Stimulated activated CD4-positive, alpha-beta T cell treated with anti-CD3 and anti-CD28 coated beads, Interleukin-4, amount 100 ng/mL, for 24 hours (primary cell): ENCODE measurements around the gene CAMK1D.
"Not testable (repeated sequence)": the region's sequence is repeated elsewhere in the genome, so short reads cannot be mapped to it uniquely, and the experiment has no call there.

Experiments used
- DNase-seq: peaks from one replicate; pipeline ENCODE4 v3.0.0-alpha.2; 2020

CAMK1D gene

DNA sequence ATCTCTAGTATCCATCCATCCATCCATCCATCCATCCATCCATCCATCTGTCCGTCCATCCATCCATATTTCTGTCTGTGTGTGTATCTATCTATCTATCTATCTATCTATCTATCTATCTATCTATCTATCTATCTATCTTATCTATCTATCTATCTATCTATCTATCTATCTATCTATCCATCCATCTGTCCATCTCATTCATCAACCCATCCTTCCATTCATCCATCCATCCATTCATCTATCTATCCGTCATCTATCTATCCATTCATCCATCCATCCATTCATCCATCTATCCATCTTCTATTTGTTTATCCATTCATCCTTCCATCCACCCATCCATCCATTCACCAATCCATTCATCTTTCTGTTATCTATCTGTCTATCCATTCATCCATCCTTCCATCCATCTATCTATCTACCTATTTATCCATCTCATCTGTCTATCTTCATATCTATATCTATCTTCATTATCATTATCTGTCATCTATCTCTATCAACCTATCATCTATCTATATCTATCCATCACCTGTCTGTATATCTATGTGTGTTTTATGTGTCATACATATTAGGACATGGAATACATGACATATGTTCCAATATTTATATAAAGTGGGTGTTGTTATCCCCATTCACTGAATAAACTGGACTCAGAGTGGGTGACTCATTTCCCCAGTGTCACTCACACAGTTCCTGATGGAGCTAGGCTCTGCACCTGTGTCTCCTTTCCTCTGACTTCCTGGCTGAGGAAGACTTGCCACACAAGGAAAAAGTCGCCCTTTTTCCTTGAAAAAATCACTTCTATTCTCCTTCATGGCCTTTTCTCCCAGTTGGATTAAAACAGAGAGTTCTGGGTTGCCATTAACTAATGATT lies 452.1 kb downstream of the CAMK1D start:
- DNase-seq = no peak

DNA sequence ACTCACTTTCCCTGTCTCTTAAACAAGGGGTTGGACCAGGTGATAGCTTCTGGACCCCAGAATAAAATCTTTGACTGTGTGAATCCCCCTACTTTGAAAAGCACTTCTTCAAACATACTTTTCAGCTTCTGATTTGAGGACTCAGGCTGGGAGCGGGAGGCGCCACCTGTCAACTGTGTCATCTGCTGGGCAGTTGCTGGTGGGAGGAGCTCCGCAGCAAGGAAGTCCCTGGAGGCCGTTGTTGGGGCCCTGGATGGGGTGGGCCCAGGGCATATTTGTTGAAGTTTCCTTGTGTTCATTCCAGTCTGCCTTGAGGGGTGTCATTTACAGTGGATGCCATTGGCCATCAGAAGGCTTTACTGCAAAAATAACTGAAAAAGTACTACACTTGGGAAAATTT lies 454.4 kb downstream of the CAMK1D start:
- DNase-seq = no peak

DNA sequence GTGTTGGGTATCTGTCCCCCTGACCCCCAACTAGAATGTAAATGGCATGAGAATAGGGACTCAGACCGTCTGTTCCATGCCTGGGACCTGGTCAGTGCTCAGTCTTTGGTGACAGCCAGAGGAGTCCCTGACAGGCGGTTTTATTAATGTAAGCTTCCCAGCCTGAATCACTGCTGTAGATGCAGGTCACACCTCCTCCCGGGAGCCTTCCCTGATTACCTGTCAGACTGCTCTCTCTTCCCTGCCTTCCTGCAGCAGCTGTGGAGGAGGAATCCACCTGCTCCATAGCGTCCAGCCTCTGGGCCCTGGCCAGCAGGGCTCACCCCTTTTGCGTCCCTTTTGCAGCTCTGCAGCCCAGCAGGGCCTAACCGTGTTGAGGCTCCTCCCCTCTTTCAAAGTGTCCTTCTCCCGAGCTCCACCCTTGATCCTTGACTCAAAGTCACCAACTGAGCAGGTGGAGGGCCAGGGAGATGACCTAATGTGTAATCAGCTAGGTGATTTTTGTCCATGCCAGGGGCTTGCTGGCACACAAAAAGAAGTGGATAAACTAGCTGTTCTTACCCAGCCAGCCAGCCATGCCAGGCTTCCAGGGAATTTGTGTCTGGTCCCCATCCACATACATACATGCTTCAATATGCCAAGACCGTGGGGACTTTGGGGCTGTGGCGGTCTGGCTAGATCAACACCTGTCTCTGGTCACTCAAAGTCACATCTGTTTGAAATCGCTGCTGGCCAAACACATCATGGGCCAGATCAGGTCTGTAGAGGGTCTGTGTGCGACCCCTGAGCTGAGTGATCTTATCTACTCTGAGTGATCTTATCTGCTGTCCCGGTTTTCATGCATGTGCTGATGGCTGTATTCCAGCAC lies 457.1 kb downstream of the CAMK1D start:
- no peak for DNase-seq

DNA sequence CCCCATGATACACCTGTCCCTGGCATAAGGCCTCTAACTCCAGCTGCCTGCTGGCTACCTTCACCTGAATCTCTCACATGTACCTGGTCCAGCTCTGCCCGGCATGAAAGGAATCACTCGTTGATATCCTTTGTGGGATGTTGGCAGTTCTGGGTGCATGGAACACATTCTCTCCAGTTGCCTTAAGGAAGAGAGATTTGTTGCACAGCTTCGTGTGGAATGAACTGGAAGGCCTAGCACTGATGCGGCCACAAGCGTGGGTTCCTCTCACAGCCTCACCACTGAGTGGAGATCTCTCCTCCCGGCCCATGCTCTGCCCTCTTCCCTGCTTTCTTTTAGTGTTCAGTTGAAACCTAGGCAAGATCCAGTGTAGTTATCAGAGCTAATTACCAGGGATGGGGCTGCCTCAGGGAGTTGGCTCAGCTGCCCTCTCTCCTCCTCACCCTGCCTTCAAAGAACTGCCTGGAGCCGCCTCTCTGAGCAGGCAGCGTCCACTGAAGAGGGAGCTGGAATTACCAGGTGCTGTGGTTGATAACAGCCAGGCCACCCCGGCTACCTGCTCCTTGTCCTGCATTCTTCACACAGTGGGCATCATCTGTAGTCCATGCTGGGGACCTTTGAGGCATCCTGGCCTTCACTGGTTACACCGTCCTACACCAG lies 457.9 kb downstream of the CAMK1D start:
- DNase-seq = no peak

DNA sequence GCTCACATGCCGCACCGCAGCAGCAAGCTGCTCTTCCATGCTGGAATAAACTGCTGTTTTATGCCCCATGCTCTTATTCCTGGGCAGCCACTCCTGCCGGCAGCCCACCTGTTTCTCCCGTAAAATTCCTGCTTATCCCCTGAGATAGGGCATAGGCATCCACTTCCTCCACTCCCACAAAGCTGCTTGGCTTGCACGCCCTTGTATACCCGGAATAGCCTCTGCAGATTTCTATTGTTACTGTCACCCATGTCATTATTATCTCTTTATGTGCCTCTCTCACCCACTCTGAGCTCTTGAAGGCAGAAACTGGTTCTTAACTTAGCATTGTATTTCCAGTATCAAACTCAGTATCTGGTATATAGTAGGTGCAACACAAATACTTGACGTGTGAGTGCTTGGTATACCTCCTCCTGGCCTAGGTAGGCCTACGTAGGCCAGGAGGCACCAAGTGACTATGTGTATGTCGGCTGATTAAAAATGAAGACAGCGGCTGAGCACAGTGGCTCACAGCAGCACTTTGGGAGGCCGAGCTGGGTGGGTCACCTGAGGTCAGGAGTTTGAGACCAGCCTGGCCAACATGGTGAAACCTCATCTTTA lies 458.8 kb downstream of the CAMK1D start:
- DNase-seq = no peak

DNA sequence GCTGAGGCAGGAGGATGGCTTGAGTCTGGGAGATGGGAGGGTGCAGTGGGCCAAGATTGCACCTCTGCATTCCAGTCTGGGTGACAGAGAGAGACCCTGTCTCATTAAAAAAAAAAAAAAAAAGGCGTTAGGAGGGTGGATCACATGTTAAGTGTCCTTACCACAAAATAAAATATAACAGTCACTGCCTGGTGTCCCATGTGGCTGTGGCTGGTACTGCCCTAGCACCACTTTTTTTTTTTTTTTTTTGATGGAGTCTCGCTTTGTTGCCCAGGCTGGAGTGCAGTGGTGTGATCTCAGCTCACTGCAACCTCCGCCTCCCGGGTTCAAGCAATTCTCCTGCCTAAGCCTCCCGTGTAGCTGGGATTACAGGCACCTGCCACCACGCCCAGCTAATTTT lies 460.7 kb downstream of the CAMK1D start:
- not testable (repeated sequence) for DNase-seq

DNA sequence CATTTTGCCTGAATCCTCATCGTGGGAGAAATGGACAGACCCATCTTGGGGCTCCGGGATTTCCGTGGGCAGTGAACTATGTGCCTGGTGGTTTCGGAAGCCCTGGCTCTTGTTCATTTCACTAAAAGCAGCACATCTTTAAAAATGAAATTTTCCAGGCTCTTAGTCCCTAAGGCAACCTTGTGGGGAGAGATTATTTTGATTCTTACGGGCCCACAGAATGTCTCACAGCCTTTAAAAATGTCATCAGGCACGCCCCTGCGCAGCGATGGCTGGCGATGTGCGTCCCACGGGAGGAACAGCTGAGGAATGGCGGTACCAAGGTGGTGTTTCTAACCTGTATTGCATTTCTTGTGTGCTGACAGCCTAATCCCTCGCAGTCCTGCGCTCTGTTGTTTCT lies 462.5 kb downstream of the CAMK1D start:
- no peak for DNase-seq

DNA sequence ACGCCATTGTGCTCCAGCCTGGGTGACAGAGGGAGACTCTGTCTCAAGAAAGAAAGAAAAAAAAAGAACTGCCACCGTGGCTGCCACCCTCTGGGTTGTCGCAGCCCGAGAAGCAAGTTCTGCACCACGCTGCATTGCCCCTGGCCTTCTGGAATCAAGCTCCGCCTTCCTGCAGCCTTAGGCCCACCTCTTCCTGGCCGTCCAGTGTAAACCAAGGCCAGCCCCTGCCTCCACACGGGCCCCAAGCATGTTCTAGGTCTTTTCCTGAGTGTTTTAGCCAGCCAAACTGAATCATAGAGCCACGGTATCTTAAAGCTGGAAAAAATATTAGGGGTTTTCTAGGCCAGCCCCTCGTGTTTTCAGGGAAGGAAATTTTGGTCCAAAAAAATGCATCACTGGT lies 463.2 kb downstream of the CAMK1D start:
- DNase-seq = no peak

DNA sequence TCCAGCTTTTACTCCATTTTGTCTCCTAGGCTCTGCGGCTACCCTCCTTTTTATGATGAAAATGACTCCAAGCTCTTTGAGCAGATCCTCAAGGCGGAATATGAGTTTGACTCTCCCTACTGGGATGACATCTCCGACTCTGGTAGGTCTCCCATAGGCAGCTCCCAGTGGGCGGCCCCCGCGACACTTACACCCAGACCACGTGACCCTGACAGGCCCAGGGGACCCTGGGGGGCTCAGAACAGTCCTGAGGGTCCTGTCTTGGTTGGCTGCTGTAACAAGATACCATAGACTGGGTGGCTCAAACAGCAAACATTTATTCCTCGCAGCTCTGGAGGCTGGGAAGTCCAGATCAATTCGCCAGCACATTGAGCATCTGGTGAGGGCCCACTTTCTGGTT lies 464.8 kb downstream of the CAMK1D start:
- DNase-seq = no peak

DNA sequence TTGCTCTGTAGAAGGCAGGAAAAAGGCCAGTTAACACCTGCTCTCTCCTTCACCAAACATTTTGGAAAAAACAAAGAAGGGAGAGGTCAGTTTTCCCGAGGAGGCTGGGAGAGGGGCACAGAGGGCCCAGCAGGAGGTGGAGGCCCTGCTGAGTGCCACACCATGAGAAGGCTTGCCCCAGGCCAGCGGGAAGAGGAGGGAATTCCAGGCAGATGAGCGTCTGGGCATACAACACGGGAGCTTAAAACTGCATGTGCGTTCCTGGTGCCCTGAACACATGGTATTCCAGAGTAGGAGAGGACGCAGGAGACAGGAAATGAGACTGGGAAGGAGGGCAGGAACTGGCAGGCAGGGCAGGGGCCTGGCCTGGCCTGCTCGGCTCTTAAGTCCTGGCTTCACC lies 469.7 kb downstream of the CAMK1D start:
- DNase-seq = no peak

DNA sequence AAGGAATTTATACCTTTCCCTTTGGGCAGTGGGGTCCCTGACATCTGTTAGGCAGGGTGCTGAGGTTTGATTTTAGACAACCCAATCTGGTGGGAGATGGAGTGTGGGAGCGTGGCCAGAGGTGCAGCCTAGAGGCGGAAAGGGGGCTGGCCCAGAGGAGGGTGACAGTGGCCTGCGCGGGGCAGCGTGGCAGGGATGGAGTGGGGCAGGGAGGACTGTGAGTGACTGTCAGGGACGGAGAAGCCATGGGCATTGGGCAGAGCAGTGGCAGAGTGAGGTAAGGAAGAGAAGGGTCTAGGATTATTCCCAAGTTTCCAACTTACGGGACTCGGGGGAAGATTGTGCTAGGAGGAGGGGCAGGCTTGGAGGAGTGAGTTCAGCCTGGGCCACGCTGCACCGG lies 470.3 kb downstream of the CAMK1D start:
- DNase-seq = no peak

DNA sequence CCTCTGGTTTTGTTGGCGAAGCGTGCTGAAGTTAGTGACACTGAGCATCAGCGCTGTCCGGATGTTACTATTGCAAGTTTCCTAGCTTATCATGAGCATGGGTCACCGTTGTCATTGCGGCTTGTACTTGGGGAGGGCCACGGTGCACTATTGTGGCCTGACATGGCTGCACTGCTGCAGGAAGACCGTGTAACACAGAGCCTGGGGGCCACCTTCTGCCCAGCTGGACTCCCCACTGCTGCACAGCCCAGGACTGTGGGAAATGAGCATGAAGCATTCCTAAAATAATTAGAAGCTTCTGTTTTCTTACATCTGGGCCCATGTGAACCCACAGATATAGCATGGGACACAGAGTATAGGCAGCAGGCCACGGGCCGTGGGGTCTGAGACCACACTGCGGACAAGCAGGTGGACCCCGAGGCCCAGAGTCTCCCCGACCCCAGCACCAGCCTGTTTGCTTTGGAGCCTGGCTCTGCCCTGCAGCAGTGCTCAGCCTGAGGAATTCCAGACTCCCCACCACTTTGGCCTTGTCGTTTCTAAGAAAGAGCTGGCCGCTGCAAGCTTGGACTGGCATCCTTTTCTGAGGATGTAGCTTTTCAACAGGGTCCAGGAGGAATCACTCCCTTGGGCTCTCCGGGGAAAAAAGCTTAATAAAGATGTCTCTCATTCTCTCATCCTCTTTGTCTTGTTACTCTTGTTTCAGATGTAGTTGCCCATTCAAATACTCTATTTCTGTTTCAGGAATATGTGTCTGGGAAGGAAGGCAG lies 473.0 kb downstream of the CAMK1D start:
- DNase-seq = no peak

DNA sequence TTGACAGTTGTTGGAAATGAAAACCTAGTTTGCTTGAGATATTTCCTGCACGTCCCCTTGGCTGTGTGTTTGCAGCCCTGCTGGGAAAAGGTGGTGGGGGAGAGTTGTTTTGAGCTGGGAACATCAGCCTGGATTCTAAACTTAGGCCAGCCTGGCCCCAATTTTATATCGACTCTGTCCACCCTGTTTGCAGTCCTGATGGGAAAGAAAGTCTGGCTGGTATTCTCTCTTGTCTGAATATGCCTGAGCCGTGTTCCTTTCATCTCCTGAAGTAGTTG lies 473.5 kb downstream of the CAMK1D start:
- no peak for DNase-seq

DNA sequence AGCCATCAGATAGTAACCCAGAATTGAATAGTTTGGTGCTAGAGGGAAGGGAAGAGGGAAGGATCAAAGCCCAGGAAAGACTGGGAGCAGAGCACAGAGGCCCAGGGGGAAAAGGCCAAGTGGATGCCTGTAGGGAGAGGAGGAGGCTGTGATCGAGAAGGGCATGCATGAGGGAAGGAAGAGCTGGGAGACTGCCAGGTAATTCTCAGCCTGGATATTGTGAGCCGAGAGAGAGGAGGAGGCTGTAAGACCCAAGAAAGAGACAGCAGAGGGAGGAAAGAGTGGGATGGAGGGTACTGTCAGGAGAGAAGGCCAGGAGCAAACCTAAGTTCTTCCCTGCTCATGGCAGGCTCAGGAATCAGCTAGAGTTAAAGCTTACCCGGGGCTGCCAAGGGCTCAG lies 474.0 kb downstream of the CAMK1D start:
- no peak for DNase-seq

DNA sequence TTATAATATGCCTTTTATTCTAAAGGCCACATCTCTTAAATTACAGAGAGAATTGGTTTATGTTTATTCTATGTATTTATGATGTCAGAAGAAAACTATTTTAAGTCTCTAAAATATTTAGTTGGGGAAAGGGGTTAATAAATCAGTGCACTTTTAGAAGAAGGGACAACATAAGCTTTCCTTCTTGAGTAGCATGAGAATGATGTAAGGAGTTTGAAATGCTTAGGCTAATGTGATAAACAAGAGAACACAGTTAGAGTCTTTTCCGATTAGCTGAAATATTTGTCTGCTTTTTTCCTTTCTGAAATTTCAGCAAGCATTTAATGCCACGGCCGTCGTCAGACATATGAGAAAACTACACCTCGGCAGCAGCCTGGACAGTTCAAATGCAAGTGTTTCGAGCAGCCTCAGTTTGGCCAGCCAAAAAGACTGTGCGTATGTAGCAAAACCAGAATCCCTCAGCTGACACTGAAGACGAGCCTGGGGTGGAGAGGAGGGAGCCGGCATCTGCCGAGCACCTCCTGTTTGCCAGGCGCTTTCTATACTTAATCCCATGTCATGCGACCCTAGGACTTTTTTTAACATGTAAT lies 476.0 kb downstream of the CAMK1D start:
- no peak for DNase-seq

DNA sequence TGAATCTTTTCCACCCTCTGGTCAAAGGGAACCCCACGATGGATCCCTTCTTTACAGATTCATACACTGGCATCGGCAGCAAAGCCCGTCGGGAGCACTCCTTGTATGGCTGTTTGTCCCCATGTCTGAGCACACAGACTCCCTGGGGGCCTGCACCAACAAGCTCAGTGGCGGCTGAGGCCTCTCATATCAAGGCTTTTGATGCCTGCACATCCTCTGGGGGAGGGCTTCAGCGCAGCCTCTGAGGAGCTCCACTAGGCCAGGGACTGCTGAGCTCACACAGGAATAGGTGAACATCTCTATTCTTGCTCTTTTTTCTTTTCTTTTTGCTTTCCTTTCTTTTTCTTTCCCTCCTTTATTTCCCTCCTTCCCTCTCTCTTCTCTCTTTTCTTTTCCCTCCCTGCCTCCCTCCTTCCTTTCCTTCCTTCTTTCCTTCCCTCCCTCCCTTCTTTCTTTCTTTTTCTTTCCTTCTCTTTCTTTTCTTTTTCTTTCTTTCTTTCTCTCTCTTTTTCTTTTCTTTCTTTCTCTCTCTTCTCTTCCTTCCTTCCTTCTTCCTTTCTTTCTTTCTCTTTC lies 477.5 kb downstream of the CAMK1D start:
- DNase-seq = no peak

DNA sequence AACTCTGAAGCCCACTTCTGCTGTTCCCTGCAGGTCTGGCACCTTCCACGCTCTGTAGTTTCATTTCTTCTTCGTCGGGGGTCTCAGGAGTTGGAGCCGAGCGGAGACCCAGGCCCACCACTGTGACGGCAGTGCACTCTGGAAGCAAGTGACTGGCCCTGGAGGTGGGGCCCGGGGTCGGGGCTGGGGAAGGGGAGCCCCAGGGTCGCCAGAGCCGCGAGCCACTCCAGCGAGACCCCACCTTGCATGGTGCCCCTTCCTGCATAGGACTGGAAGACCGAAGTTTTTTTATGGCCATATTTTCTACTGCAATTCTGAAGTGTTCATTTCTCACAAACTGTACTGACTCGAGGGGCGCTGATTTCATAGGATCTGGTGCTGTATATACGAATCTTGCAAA lies 479.4 kb downstream of the CAMK1D start:
- DNase-seq = no peak

DNA sequence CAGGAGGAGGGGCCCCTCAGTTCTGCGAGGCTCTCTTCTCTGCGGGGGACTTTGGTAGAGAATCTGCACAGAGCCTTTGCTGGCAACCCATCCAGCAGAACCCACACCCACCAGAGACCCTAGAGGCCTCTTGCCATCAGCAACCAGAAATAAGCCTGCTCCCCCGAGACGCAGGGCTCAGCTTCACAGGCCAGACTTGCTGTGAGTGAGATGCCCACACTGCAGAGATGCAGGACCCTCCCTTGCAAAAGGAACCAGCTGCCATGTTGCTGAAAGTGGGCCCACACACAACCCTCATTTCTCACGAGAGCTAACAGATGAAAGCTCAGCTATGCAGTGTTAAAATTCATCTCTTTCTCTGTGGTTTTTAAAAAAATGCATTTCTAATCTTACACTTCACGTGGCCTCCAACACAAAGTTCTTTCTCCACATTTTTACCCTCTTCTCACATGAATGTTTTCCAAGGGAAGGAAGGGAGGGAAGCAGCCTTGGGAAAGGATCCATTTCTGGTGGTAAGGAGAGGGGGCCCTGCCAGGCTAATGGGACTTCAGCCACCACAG lies 480.6 kb downstream of the CAMK1D start:
- no peak for DNase-seq

DNA sequence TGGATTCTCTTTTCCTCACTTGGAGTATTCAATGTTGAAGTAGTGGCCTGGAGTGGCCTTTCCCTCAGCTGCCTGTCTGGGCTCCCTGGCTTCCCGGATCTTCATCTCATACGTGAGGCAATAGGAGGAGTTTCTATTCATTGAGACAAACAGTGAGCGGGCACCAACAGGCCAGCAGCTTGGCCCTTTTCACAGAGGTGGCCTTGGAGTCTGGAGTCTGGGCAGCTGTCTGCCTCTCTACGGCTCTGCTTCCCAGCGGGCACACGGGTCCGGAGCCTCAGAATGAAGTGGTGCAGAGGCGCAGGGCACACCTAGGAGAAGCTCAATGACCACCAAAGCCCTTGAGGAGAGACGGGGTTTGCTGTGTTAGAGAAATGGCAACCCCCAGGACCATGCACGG lies 482.7 kb downstream of the CAMK1D start:
- DNase-seq = no peak

DNA sequence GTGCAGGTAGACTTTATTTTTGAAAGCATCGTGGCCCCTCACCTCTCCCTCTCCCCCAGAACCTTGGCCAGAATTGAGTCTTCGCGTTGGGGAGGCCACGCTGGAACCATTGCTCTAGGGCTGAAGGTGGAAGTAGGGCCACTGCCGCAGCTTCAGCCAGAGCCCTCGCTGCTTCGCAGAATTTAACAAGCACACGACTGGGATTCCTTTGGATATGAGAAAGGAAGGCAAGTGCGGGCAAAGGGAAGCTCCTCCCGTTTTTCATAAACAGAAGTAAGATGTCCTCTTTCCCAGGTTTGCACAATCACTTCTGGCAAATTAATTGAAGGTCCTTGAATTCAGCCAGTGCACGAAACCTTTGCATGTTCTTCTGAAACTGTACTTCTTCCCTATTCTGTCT lies 484.1 kb downstream of the CAMK1D start:
- DNase-seq = no peak

DNA sequence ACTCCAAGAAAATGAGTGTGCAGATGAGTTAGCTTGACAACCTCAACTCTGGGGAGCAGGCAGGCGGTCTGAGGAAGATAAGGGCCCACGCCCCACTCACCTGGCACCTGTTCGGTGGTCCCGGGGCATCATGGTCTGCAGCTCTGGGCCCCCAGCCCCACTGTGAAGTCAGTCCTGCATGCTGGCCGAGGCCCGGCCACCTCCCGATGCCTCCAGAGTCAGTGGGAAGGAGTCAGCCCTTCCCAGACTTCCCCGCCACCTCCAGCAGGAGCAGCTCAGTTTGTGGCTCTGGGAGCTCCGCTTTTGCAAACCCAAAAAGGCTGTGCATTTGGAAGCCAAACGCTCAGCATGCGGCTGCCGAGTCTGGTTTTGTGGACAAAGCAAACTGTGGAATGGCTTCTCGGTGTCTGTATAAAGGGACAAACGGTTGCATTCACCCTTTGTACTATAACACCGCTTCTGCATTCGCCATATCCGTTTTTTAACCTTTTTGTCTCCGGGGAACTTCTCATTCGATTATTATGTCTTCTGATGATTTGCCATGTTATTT lies 484.8 kb downstream of the CAMK1D start:
- no peak for DNase-seq
